GM19328 (cell line): Measurements from ENCODE around the gene ZNF580.

ENCODE experiments used
- ATAC-seq: cut with Tn5 transposase; IDR thresholded peaks from one replicate; pipeline ENCODE4 v1.9.1; 2021; ENCODE audit warnings: mild to moderate bottlenecking, moderate library complexity; ENCODE audit not compliant: unreplicated experiment

Gene ZNF580

GRCh38 chr19:55644191-55644833, 3.5 kb downstream of the ZNF580 start:
- no peak for ATAC-seq

GRCh38 chr19:55644842-55645511, 4.2 kb downstream of the ZNF580 start:
- no peak for ATAC-seq

DNA sequence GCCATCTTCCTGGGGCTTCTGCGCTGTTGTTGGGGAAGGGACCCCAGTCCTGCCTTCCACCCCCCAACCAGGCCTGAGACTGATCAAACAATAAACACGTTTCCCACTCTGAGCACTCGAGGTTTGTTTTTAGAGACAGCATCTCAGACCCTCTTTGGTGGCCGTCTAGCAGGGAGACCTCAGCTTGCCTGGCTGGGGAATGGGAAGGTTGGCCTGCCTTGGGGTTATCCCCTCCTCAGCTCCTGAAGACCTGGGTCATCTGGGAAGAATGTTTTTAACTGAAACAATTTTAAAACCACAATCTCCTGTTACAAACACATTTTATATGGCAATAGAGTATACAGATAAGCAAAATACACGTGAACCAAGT, 4.7 kb downstream of the ZNF580 start:
- ATAC-seq: no peak

DNA sequence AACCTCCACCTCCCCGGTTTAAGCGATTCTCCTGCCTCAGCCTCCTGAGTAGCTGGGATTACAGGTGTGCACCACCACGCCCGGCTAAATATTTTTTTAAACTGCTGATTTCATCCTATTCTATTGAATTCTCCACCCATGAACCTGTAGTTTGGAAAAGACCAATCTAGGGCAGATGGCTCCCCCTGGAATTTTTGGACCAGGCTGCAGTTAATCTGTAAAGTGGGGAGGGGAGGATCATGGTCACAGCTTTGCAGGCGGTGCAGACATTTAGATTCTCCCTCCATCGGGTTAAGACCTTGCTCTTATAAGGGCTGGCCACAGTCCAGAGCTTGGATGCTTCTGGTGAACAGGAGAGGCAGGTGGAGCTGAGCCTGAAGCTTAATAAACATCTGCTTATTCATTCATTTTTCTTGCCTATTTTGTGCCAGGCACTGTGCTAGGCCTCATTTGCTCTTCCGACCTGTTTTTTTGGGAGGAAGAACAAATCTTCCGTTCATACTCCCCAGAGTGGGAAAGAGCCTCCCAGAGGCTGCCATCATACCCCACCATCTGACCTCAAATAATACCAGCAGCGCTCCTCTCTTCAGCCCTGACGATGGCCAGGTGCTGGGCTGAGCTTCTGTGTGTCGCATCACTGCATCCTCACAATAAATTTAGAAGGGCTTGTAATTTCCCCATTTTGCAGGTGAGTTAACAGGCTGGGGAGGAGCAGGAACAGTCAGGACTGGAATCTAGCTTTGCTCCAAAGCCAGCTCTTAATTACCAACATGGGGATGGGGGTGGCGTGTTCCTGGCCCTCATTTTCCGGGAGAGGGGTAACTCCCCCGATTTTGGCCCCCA, 6.3 kb downstream of the ZNF580 start:
- ATAC-seq: no peak

DNA sequence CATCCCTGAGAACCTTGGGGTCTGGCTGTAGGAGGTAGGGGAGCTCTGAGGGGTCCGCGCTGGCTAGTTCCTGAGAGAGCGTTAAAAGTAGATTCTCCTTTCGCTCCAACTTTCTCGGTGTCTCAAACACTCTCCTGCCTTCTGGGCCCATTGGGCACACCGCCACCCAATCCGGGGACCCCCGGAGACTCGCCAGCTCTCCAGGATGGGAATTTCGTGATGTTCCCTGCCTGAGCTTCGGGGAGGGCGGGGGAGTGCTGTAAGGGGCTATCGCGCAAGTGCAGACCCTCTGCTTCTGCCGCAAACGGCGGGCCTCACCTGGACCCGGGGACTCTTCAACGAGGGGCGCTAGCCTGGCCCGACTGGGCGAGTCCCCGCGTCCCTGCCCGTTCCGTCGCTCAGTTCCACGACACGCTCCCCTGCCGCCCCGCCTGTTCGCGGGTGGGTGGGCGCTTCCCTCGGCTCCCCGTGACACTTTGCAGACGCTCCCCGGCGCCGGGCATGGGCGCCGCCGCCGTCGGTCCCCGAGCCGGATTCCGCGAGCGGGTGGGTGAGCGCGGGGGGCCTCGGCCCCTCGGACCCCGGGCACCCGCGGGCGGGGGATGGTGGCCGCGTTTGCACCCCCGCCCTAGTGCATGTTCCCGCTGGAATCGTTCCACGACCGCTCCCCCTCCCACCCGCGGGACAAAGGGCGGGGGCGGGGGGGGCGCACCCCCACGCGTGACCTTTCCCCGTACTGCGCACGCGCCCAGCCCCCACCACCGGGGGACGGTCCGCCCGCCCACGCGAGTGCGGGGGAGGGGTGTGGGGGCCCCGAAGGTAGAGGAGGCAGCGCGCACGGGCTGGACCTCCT, 7.2 kb downstream of the ZNF580 start, which contains the start of gene CCDC106:
Gene CCDC106 (plus strand): TSS at position 481 of the 853 bp plus-strand sequence. CDS start 835 bp downstream, outside the sequence.
- no peak for ATAC-seq

- no peak for ATAC-seq
Observed at GRCh38 chr19:55648585-55649267, 7.9 kb downstream of the ZNF580 start.

- ATAC-seq: no peak
Observed at GRCh38 chr19:55649268-55650125, 8.7 kb downstream of the ZNF580 start.

GRCh38 chr19:55650126-55650557, 9.3 kb downstream of the ZNF580 start:
- no peak for ATAC-seq

GRCh38 chr19:55650602-55651230, 9.9 kb downstream of the ZNF580 start:
- ATAC-seq: no peak

GRCh38 chr19:55651236-55651635, 10.4 kb downstream of the ZNF580 start:
- ATAC-seq: no peak

DNA sequence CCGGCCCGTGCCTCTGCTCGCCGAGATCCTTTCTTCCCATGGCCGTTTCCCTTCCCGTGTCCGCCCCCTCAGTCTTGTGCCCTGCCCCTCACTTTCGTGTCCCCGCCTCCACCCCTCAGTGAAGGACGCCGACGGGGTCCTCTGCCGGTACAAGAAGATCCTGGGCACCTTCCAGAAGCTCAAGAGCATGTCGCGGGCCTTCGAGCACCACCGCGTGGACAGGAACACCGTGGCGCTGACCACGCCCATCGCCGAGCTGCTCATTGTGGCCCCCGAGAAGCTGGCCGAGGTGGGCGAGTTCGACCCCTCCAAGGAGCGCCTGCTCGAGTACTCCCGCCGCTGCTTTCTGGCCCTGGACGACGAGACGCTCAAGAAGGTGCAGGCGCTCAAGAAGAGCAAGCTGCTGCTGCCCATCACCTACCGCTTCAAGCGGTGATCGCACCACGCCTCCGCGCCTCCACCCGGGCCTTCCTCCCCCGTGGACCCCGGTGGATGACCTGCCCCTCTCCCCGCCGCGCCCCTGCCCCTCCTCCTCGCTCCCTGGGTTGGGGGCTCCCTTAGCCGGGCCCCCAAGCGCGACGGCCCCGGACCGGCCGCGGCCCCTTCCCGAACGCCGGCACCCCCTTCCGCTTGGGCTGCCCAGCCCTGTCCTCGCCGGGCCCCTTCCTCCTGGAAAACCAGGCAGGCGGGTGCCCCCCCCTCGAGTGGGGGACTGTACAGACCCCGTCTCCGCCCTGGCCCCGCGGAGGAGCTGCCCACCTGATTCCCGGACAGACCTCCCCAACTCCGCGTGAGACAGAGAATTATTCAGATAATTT, 11.7 kb downstream of the ZNF580 start:
- no peak for ATAC-seq

- peak; percentile 36 for ATAC-seq
Observed at GRCh38 chr19:55653651-55654322, 13.0 kb downstream of the ZNF580 start.

GRCh38 chr19:55654323-55654867, 13.6 kb downstream of the ZNF580 start:
- ATAC-seq: peak; percentile 44

DNA sequence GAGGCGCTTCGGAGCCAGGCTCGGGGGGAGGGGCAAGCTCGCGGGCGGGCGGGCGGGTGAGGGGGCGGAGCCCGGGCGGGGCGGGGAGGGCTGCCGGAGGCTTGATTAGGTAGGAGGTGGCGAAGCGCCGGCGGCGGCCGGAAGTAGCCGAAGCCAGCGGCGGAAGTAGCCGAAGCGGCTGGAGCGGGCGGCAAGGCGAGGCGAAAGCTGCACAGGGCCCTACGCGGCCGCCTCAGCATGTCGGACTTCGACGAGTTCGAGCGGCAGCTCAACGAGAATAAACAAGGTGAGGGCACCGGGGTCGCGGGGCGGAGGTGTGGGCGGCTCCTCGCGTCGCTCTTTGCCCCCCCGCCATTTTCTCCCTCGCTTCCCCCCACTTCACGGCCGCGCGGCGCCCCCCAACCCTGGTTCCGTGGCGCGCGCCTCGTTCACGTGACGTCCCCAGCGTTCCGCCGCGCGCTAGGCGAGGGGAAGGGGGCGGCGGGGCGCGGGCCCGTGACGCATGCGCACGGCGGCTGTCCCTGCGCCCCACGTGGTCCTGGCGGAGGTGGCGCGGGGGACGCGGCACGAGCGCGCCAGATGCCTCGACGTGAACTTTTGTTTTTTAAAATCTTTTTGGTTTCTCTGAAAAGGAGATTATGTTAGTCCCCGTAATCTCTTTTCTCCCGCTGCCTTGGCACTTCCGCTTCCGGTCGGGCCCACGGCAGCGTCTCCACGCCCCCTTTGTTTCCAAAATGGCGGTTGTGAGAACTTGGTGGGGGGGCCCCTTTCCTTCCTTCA, 14.3 kb downstream of the ZNF580 start, which contains the start of gene U2AF2:
Gene U2AF2 (plus strand): TSS at position 168 of the 780 bp plus-strand sequence. CDS start 70 bp downstream, at position 238.
- peak; percentile 40 for ATAC-seq

- ATAC-seq: no peak
Observed at GRCh38 chr19:55655648-55656040, 14.8 kb downstream of the ZNF580 start.

GRCh38 chr19:55656552-55656951, 15.8 kb downstream of the ZNF580 start:
- ATAC-seq: no peak
